GM12878 (cell line): ENCODE data around the gene PRKCE.

ENCODE experiments used
- ETV6 ChIP-seq, 2 experiments: fragments of 450-650 bp in 1 of 2; IDR thresholded peaks in 1 of 2; conservative IDR thresholded peaks in 1 of 2; 2 replicates each; pipeline ENCODE4 v1.6.1; 2014; ENCODE audit warnings: antibody characterized with exemption in 1 of 2, borderline replicate concordance in 1 of 2, low read depth in 1 of 2, mild to moderate bottlenecking in 1 of 2, moderate library complexity in 1 of 2
- EZH2 ChIP-seq: IDR thresholded peaks from 2 replicates; pipeline ENCODE4 v1.6.1; 2012; ENCODE audit warnings: low read depth, mild to moderate bottlenecking, control low read depth, inconsistent platforms, low read length, borderline replicate concordance; ENCODE audit not compliant: control insufficient read depth
- FOS ChIP-seq: IDR thresholded peaks from 3 replicates; pipeline ENCODE4 v1.6.1; 2011; ENCODE audit warnings: borderline replicate concordance; ENCODE audit not compliant: insufficient read length; ENCODE audit errors: extremely low read depth
- GABPA ChIP-seq: IDR thresholded peaks from 2 replicates; pipeline ENCODE4 v1.6.1; 2014; ENCODE audit warnings: antibody characterized with exemption, low read depth, mild to moderate bottlenecking, inconsistent platforms
- RAD21 ChIP-seq: IDR thresholded peaks from 2 replicates; pipeline ENCODE4 v1.6.1; 2011; ENCODE audit warnings: mild to moderate bottlenecking, low read depth, low read length, moderate library complexity; ENCODE audit not compliant: insufficient read depth
- RFX5 ChIP-seq: IDR thresholded peaks from 2 replicates; pipeline ENCODE4 v1.6.1; 2011; ENCODE audit warnings: low read depth, low read length, improper control_type of control experiment
- USF2 ChIP-seq: IDR thresholded peaks from 2 replicates; pipeline ENCODE4 v1.6.1; 2011; ENCODE audit warnings: low read depth, low read length, improper control_type of control experiment, borderline replicate concordance
- ZZZ3 ChIP-seq: IDR thresholded peaks from 2 replicates; pipeline ENCODE4 v1.6.1; 2011; ENCODE audit warnings: low read depth; ENCODE audit not compliant: control insufficient read depth, insufficient read length
- TF ChIP-seq, protein P1 (sequence below), 3 experiments: IDR thresholded peaks in 2 of 3; conservative IDR thresholded peaks in 1 of 3; 2 replicates each; pipeline ENCODE4 v1.5.1; 2011; ENCODE audit warnings: low read depth in 3 of 3, low read length in 3 of 3, mild to moderate bottlenecking in 3 of 3, control low read depth in 2 of 3, moderate library complexity in 2 of 3, inconsistent platforms in 1 of 3, mixed read lengths in 1 of 3; ENCODE audit not compliant: control insufficient read depth in 2 of 3, insufficient read depth in 1 of 3; ENCODE audit errors: extremely low read depth in 1 of 3

DNA sequence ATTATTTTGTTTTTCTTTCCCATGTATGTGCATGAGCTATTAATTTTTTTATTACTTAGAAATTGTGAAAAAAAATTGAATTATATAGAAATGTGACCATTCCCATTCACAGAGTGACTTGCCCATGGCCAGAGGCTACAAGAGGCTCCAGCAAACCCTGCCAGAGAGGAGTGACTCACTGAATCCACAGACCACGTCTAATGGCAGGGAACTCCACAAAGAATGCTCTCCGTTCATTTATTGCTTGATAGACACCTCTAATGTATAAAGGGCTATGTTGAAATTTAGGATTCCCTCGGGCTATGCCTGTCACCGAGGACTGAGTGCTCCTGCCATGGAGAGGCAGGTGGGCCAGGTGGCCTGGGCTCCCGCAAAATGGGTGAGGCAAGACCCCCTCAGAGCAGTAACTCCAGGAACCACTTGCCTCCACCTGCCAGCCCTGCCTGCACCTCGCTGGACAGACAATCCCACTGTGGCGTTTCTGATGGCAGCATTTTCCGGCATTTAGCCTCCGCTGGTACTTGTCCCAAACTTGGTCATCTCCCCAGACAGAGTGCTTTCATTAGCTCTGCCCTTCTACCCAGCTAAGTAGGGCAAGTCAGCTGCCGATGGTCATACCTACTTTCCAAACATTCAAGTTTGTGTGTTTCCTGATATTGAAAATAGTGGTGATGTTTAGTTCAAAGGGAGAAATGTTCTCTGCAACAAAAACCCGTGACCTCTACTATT is 200.3 kb downstream of the PRKCE start:
- TF ChIP-seq ZZZ3 = no peak
- no peak for TF ChIP-seq FOS
- TF ChIP-seq RFX5 = no peak
- TF ChIP-seq, protein P1, sequence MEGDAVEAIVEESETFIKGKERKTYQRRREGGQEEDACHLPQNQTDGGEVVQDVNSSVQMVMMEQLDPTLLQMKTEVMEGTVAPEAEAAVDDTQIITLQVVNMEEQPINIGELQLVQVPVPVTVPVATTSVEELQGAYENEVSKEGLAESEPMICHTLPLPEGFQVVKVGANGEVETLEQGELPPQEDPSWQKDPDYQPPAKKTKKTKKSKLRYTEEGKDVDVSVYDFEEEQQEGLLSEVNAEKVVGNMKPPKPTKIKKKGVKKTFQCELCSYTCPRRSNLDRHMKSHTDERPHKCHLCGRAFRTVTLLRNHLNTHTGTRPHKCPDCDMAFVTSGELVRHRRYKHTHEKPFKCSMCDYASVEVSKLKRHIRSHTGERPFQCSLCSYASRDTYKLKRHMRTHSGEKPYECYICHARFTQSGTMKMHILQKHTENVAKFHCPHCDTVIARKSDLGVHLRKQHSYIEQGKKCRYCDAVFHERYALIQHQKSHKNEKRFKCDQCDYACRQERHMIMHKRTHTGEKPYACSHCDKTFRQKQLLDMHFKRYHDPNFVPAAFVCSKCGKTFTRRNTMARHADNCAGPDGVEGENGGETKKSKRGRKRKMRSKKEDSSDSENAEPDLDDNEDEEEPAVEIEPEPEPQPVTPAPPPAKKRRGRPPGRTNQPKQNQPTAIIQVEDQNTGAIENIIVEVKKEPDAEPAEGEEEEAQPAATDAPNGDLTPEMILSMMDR (IDR thresholded peaks at IDR 0.05 in 2 of 3, conservative IDR thresholded peaks at IDR 0.05 in 1 of 3; ENCODE audit: control insufficient read depth in 2 of 3, extremely low read depth in 1 of 3, insufficient read depth in 1 of 3, low read depth in 3 of 3, low read length in 3 of 3) = no peak
- TF ChIP-seq EZH2 = no peak
- no peak for TF ChIP-seq GABPA
- TF ChIP-seq USF2 = no peak
- no peak for TF ChIP-seq ETV6 (conservative IDR thresholded peaks at IDR 0.05 in 1 of 2, IDR thresholded peaks at IDR 0.05 in 1 of 2; ENCODE audit: borderline replicate concordance in 1 of 2, low read depth in 1 of 2)
- TF ChIP-seq RAD21 = no peak
